Frontal cortex (tissue), 4 donors: ENCODE data around the gene ARHGAP35. TPM values are rescaled to one million over a fixed set of nuclear protein-coding genes. Genes with fewer than 3 reads are reported as not detected.
A peak's percentile ranks its signal among the peaks of the same experiment; 100 is the strongest.
"Not testable (repeated sequence)": the region's sequence is repeated elsewhere in the genome, so short reads cannot be mapped to it uniquely, and the experiment has no call there.

Experiments used
- DNase-seq, 2 donors: peaks; one replicate each; pipeline ENCODE4 v3.0.0; 2012; ENCODE audit warnings: low spot score in 2 of 2
- FAIRE-seq: peaks from 2 replicates; lab custom pipeline; 2012; peaks lifted over from hg19 to GRCh38; lab: Jason Lieb, UNC
- total RNA-seq: library from RNA; depleted of rRNA; stranded (reverse); fragments of >200 nt; gene quantifications from one replicate; pipeline ENCODE4 v1.2.3, GENCODE V29; 2014
- donor health status: control.
- donor health status: control.
- donor health status: control.

ARHGAP35 gene
- total RNA-seq = 73.4 TPM

GRCh38 chr19:46860846-46861690, at the start of gene ARHGAP35:
Gene ARHGAP35 (plus strand): TSS chr19:46860997. CDS start chr19:46918676, 57,679 bp downstream.
- DNase-seq (peak; percentile 83 to 93), FAIRE-seq (no peak)

- DNase-seq (no peak), FAIRE-seq (no peak)
Measured at GRCh38 chr19:46812977-46813838, 47.6 kb upstream of the ARHGAP35 start.

- DNase-seq = no peak
- FAIRE-seq = no peak
Measured at GRCh38 chr19:46813839-46814358, 46.9 kb upstream of the ARHGAP35 start.

- DNase-seq (no peak), FAIRE-seq (no peak)
Measured at GRCh38 chr19:46815833-46816627, 44.8 kb upstream of the ARHGAP35 start.

- FAIRE-seq (no peak), DNase-seq (no peak)
Measured at GRCh38 chr19:46818812-46819211, 42.0 kb upstream of the ARHGAP35 start.

GRCh38 chr19:46821512-46822409, 39.0 kb upstream of the ARHGAP35 start:
- no peak for DNase-seq
- no peak for FAIRE-seq

- FAIRE-seq, DNase-seq: not testable (repeated sequence)
Measured at GRCh38 chr19:46822410-46822787, 38.4 kb upstream of the ARHGAP35 start.

- no peak for DNase-seq
- no peak for FAIRE-seq
Measured at GRCh38 chr19:46823049-46823448, 37.7 kb upstream of the ARHGAP35 start.

GRCh38 chr19:46824890-46825730, 35.7 kb upstream of the ARHGAP35 start:
- FAIRE-seq = no peak

DNA sequence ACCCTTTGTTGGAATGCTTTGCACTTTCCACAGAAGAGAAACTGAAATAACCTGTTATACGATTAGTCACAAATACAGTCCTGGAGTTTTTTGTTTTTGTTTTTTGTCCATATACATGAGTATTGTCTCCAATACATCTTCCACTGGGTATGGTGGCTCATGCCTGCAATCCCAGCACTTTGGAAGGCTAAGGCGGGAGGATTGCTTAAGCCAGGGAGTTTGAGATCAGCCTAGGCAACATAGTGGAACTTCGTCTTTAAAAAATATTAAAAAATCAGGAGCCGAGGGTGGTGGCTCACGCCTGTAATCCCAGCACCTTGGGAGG, 35.1 kb upstream of the ARHGAP35 start:
- no peak for FAIRE-seq
- DNase-seq = no peak

More at GRCh38 chr19:46824890-46825730, 35.7 kb upstream of the ARHGAP35 start:
- DNase-seq = no peak

- DNase-seq (no peak), FAIRE-seq (no peak)
Measured at GRCh38 chr19:46828484-46828883, 32.3 kb upstream of the ARHGAP35 start.

GRCh38 chr19:46830864-46831263, 29.9 kb upstream of the ARHGAP35 start:
- no peak for FAIRE-seq

DNA sequence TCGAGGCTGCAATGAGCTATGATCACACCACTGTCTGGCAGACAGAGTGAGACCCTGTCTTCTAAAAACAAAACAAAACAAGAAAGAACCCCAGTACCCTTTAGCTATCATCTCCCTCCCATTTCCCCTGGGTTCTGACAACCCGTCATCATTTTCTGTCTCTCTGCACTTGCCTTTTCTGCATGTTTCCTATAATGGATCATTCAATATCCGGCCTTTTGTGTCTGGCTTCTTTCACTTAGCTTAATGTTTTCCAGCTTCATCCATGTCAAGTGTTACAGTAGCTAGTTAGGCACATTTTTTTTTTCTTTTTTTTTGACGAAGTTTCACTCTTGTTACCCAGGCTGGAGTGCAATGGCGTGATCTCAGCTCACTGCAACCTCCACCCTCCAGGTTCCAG, 26.7 kb upstream of the ARHGAP35 start:
- FAIRE-seq (no peak), DNase-seq (no peak)

More at GRCh38 chr19:46830864-46831263, 29.9 kb upstream of the ARHGAP35 start:
- no peak for DNase-seq

DNA sequence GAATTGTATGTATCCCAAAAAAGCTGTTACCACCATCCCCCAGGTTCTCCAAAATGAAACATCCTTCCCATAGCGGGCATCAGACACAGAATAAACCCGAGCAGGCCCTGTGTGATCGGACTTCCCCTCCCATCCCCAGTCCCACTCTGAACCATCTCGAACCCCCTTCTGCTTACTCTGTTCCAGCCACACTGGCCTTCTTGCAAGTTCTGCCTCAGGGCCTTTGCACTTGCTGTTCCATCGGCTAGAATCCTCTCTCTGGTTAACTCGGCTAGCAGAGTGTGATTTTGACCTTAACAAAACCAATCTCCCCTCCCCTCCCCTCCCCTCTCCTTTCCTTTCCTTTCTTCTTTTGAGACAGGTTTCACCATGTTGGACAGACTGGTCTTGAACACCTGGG, 25.8 kb upstream of the ARHGAP35 start:
- no peak for DNase-seq

GRCh38 chr19:46838160-46838559, 22.6 kb upstream of the ARHGAP35 start:
- FAIRE-seq (no peak), DNase-seq (no peak)

More for the DNA sequence above, 25.8 kb upstream of the ARHGAP35 start:
- FAIRE-seq = no peak

- DNase-seq (no peak), FAIRE-seq (no peak)
Measured at GRCh38 chr19:46839752-46840497, 20.9 kb upstream of the ARHGAP35 start.

DNA sequence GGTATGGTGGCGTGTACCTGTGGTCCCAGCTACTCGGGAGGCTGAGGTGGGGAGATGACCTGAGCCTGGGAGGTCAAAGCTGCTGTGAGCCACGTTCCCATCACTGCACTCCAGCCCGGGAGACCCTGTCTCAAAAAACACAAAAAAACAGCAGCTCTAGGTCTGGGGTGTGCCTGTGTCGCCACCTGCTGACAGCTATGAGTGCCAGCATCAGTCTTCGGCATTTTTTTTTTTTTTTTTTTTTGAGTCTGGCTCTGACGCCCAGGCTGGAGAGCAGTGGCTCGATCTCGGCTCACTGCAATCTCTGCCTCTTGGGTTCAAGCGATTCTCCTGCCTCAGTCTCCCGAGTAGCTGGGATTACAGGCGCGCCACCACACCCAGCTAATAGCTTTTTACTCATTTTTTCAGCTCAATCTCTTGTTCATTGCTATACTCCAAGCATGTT, 20.3 kb upstream of the ARHGAP35 start:
- FAIRE-seq (no peak), DNase-seq (peak in 1 of 2 donors; percentile 62)
